ENCODE measurements around the gene NRXN3. TPM values are rescaled to one million over a fixed set of nuclear protein-coding genes. Genes with fewer than 3 reads are reported as not detected.

The NRXN3 gene
- total RNA-seq, 1 experiment from 2014 or later: not detected

- ChIA-PET POLR2A (no interaction called here), CTCF (no interaction called here), RAD21 (ENCODE audit: low non-redundant PET in 1 of 2, low total read pairs in 2 of 2, uncharacterized antibody in 2 of 2, unreplicated experiment in 2 of 2) (no interaction called here)
- no peaks in the 10 kb centered on the region for H3K27me3 ChIP-seq (ENCODE audit: insufficient read depth, low read length)
- no peaks in the 10 kb centered on the region for H3K79me2 ChIP-seq (ENCODE audit: insufficient read depth, low read length)
- DNase-seq (ENCODE audit: low read depth, low spot score) (no peak), ATAC-seq (no peak)
- no peak for TF ChIP-seq SIN3A (IDR thresholded peaks at IDR 0.05; ENCODE audit: low read depth)
- H3K9me3 ChIP-seq (ENCODE audit: control insufficient read depth in 1 of 2, insufficient read depth in 1 of 2, low read depth in 1 of 2, low read length in 2 of 2): no peaks in the 10 kb centered on the region; a peak in 2 of 4 replicates
- intact Hi-C loops (cut with micrococcal nuclease): no loop called here
- BruUV-seq (replicated peaks): no TSS peak
- H2AFZ ChIP-seq (ENCODE audit: low read depth, low read length, poor library complexity, severe bottlenecking): no peak overlapping the region
- H3K4me3 ChIP-seq (replicated peaks in 1 of 2; ENCODE audit: low read depth in 1 of 2, low read length in 2 of 2): no peak overlapping the region
- no peak overlapping the region for H3K9ac ChIP-seq (ENCODE audit: low read length)
- no peaks in the 10 kb centered on the region for H3K4me1 ChIP-seq (ENCODE audit: control insufficient read depth in 1 of 2, insufficient read depth in 2 of 2, low read length in 2 of 2)
- no peak overlapping the region for H3K4me2 ChIP-seq (ENCODE audit: low read length)
- no peaks in the 10 kb centered on the region for H3K9me2 ChIP-seq (ENCODE audit: insufficient read depth)
- no peak overlapping the region for H3K27ac ChIP-seq (ENCODE audit: low read depth, low read length)
- H3K36me3 ChIP-seq (ENCODE audit: control insufficient read depth in 1 of 2, insufficient read depth in 2 of 2, low read length in 2 of 2): no peaks in the 10 kb centered on the region
- no peaks in the 10 kb centered on the region for H4K20me1 ChIP-seq (ENCODE audit: insufficient read depth)
Measured at GRCh38 chr14:78989221-78989620, 819.0 kb downstream of the NRXN3 start.

- TF ChIP-seq ZBTB33 (IDR thresholded peaks at IDR 0.05; ENCODE audit: extremely low read depth, insufficient replicate concordance, low read length) (no peak), CBX3 (IDR thresholded peaks at IDR 0.05; ENCODE audit: low read depth) (no peak)
- Histone ChIP-seq H3K4me3 (replicated peaks in 1 of 2; ENCODE audit: low read depth in 1 of 2, low read length in 2 of 2) (no peak overlapping the region), H3K79me2 (ENCODE audit: insufficient read depth, low read length) (no peaks in the 10 kb centered on the region), H3K27me3 (ENCODE audit: insufficient read depth, low read length) (no peaks in the 10 kb centered on the region), H3K9ac (ENCODE audit: low read length) (no peak overlapping the region), H3K4me2 (ENCODE audit: low read length) (no peak overlapping the region), H2AFZ (ENCODE audit: low read depth, low read length, poor library complexity, severe bottlenecking) (no peak overlapping the region), H4K20me1 (ENCODE audit: insufficient read depth) (no peaks in the 10 kb centered on the region), H3K4me1 (ENCODE audit: control insufficient read depth in 1 of 2, insufficient read depth in 2 of 2, low read length in 2 of 2) (no peaks in the 10 kb centered on the region), H3K9me2 (ENCODE audit: insufficient read depth) (no peaks in the 10 kb centered on the region), H3K27ac (ENCODE audit: low read depth, low read length) (no peak overlapping the region), H3K9me3 (ENCODE audit: control insufficient read depth in 1 of 2, insufficient read depth in 1 of 2, low read depth in 1 of 2, low read length in 2 of 2) (no peaks in the 10 kb centered on the region; a peak in 2 of 4 replicates), H3K36me3 (ENCODE audit: control insufficient read depth in 1 of 2, insufficient read depth in 2 of 2, low read length in 2 of 2) (no peaks in the 10 kb centered on the region)
- ATAC-seq (no peak), DNase-seq (ENCODE audit: low read depth, low spot score) (no peak)
- POLR2A ChIA-PET: no interaction called here
- RAD21 ChIA-PET (ENCODE audit: low non-redundant PET in 1 of 2, low total read pairs in 2 of 2, uncharacterized antibody in 2 of 2, unreplicated experiment in 2 of 2): no interaction called here
- BruUV-seq (replicated peaks): no TSS peak
- intact Hi-C loops (cut with micrococcal nuclease): no loop called here
- CTCF ChIA-PET: no interaction called here
Measured at GRCh38 chr14:78992867-78993266, 822.7 kb downstream of the NRXN3 start.

All from HCT116 (cell line).